COLO829 (cell line): ENCODE measurements around the gene EIF3A.

Source experiments
- DNase-seq: peaks from one replicate; pipeline ENCODE4 v3.0.0; 2012; ENCODE audit warnings: low spot score

The EIF3A gene

GRCh38 chr10:119005362-119006043 lies 75.1 kb downstream of the EIF3A start:
- DNase-seq, result peak; percentile 66

- DNase-seq, result no peak
Measured at GRCh38 chr10:119003572-119004289, 76.9 kb downstream of the EIF3A start.

- DNase-seq, result no peak
Measured at GRCh38 chr10:119001717-119002500, 78.7 kb downstream of the EIF3A start.

- DNase-seq, result no peak
Measured at GRCh38 chr10:118998183-118998582, 82.4 kb downstream of the EIF3A start.

- no peak for DNase-seq
Measured at GRCh38 chr10:118997379-118997778, 83.2 kb downstream of the EIF3A start.

GRCh38 chr10:118995739-118996138 lies 84.9 kb downstream of the EIF3A start:
- no peak for DNase-seq

- DNase-seq, result no peak
Measured at GRCh38 chr10:118994321-118994720, 86.3 kb downstream of the EIF3A start.

GRCh38 chr10:118993214-118993613 lies 87.4 kb downstream of the EIF3A start:
- no peak for DNase-seq

- no peak for DNase-seq
Measured at GRCh38 chr10:118992496-118992895, 88.1 kb downstream of the EIF3A start.

GRCh38 chr10:118990326-118990725 lies 90.3 kb downstream of the EIF3A start:
- no peak for DNase-seq

GRCh38 chr10:118986815-118987790 lies 93.5 kb downstream of the EIF3A start:
- no peak for DNase-seq

GRCh38 chr10:118985576-118985975 lies 95.0 kb downstream of the EIF3A start:
- DNase-seq, result no peak
